Fibroblast of peridontal ligament (primary cell): ENCODE data around the gene CRHR2.
"Not testable (repeated sequence)": the region's sequence is repeated elsewhere in the genome, so short reads cannot be mapped to it uniquely, and the experiment has no call there.

Experiments
- DNase-seq: peaks from one replicate; pipeline ENCODE4 v3.0.0-alpha.2; 2010; ENCODE audit errors: extremely low read depth

Gene CRHR2

GRCh38 chr7:30654296-30655090 lies 27.8 kb downstream of the CRHR2 start:
- no peak for DNase-seq

- DNase-seq: no peak
Observed at GRCh38 chr7:30652698-30653641, 29.3 kb downstream of the CRHR2 start.

- DNase-seq: no peak
Observed at GRCh38 chr7:30652132-30652531, 30.1 kb downstream of the CRHR2 start.

GRCh38 chr7:30650421-30650808 lies 31.8 kb downstream of the CRHR2 start:
- no peak for DNase-seq

GRCh38 chr7:30649717-30650420 lies 32.4 kb downstream of the CRHR2 start:
- no peak for DNase-seq

GRCh38 chr7:30648744-30649540 lies 33.3 kb downstream of the CRHR2 start:
- no peak for DNase-seq

- no peak for DNase-seq
Observed at GRCh38 chr7:30647589-30648364, 34.5 kb downstream of the CRHR2 start.

GRCh38 chr7:30646154-30646553 lies 36.1 kb downstream of the CRHR2 start:
- no peak for DNase-seq

- no peak for DNase-seq
Observed at GRCh38 chr7:30645661-30646060, 36.6 kb downstream of the CRHR2 start.

- no peak for DNase-seq
Observed at GRCh38 chr7:30644286-30644955, 37.8 kb downstream of the CRHR2 start.

- no peak for DNase-seq
Observed at GRCh38 chr7:30642789-30643188, 39.5 kb downstream of the CRHR2 start.

GRCh38 chr7:30642322-30642721 lies 39.9 kb downstream of the CRHR2 start:
- DNase-seq: not testable (repeated sequence)

- DNase-seq: no peak
Observed at GRCh38 chr7:30635798-30636197, 46.5 kb downstream of the CRHR2 start.

- no peak for DNase-seq
Observed at GRCh38 chr7:30634634-30635201, 47.5 kb downstream of the CRHR2 start.

GRCh38 chr7:30634193-30634626 lies 48.0 kb downstream of the CRHR2 start:
- no peak for DNase-seq

GRCh38 chr7:30633223-30633622 lies 49.0 kb downstream of the CRHR2 start:
- no peak for DNase-seq

GRCh38 chr7:30630986-30631385 lies 51.3 kb downstream of the CRHR2 start:
- DNase-seq: no peak

GRCh38 chr7:30627026-30627425 lies 55.2 kb downstream of the CRHR2 start:
- no peak for DNase-seq

- no peak for DNase-seq
Observed at GRCh38 chr7:30625283-30625682, 57.0 kb downstream of the CRHR2 start.

GRCh38 chr7:30618961-30619360 lies 63.3 kb downstream of the CRHR2 start:
- no peak for DNase-seq
